K562 (cell line): ENCODE results near the gene PAK1IP1. TPM values are rescaled to one million over a fixed set of nuclear protein-coding genes. Genes with fewer than 3 reads are reported as not detected.
A peak's percentile ranks its signal among the peaks of the same experiment; 100 is the strongest.

ENCODE experiments used
- ADNP ChIP-seq: fragments of 200-800 bp; sonication (Bioruptor generic); IDR thresholded peaks from 2 replicates; pipeline ENCODE4 v1.6.1; 2016; ENCODE audit warnings: missing genetic modification characterization, missing compliant biosample characterization
- ELF2 ChIP-seq: fragments of 250-450 bp; sonication (Bioruptor Pico); IDR thresholded peaks from 2 replicates; pipeline ENCODE4 v1.5.0; 2021; ENCODE audit warnings: mild to moderate bottlenecking
- ETV1 ChIP-seq: fragments of 450-650 bp; conservative IDR thresholded peaks from 2 replicates; pipeline ENCODE4 v1.6.1; 2016; ENCODE audit warnings: missing genetic modification characterization, control low read depth, low read depth, missing compliant biosample characterization
- JUND ChIP-seq, 2 experiments: IDR thresholded peaks; 2 replicates in 1 of 2; 3 replicates in 1 of 2; pipeline ENCODE4 v1.6.1; 2011; ENCODE audit warnings: borderline replicate concordance in 2 of 2, low read depth in 2 of 2, low read length in 2 of 2, improper control_type of control experiment in 1 of 2, missing biosample characterization in 1 of 2, missing genetic modification characterization in 1 of 2, missing genetic modification reagents in 1 of 2
- LCOR ChIP-seq: sonication (generic); formaldehyde crosslinking; IDR thresholded peaks from 2 replicates; pipeline ENCODE4 v1.8.0; 2022; ENCODE audit warnings: mild to moderate bottlenecking, missing genetic modification reagents
- MYC ChIP-seq, 2 experiments: fragments of 250-450 bp in 1 of 2; sonication (Bioruptor Pico) in 1 of 2; IDR thresholded peaks; 2 replicates each; pipeline versions ENCODE4 v1.5.1 to v1.6.1; 2012 to 2021; ENCODE audit warnings: low read depth in 2 of 2, borderline replicate concordance in 1 of 2, improper control_type of control experiment in 1 of 2, low read length in 1 of 2, mild to moderate bottlenecking in 1 of 2, moderate library complexity in 1 of 2
- NELFE ChIP-seq: IDR thresholded peaks from 2 replicates; pipeline ENCODE4 v1.6.1; 2011; ENCODE audit warnings: mild to moderate bottlenecking; ENCODE audit not compliant: insufficient read depth, insufficient read length
- NEUROD1 ChIP-seq: fragments of 150-350 bp; IDR thresholded peaks from 2 replicates; pipeline ENCODE4 v1.6.1; 2014; ENCODE audit warnings: borderline replicate concordance, low read length, low read depth; ENCODE audit not compliant: partially characterized antibody
- NRF1 ChIP-seq, 2 experiments: fragments of 450-650 bp; IDR thresholded peaks in 1 of 2; conservative IDR thresholded peaks in 1 of 2; 2 replicates each; pipeline ENCODE4 v1.6.1; 2014; ENCODE audit warnings: mild to moderate bottlenecking in 2 of 2
- PHB ChIP-seq: fragments of 250-450 bp; sonication (Bioruptor Pico); IDR thresholded peaks from 2 replicates; pipeline ENCODE4 v1.5.0; 2021
- PML ChIP-seq: IDR thresholded peaks from 2 replicates; pipeline ENCODE4 v1.6.1; 2012; ENCODE audit warnings: low read length, inconsistent platforms
- POLR2A ChIP-seq: fragments of 450-650 bp; conservative IDR thresholded peaks from 2 replicates; pipeline ENCODE4 v1.6.1; 2016
- RBM25 ChIP-seq: fragments of 200-400 bp; formaldehyde crosslinking; IDR thresholded peaks from 2 replicates; pipeline ENCODE4 v1.6.1; 2018; ENCODE audit warnings: low read length, low read depth, moderate library complexity; ENCODE audit not compliant: severe bottlenecking
- SRF ChIP-seq, 2 experiments: fragments of 250-450, 450-650 bp in 1 of 2; sonication (Bioruptor Pico) in 1 of 2; sonication (generic) in 1 of 2; formaldehyde crosslinking; IDR thresholded peaks; 2 replicates each; pipeline versions ENCODE4 v1.5.0 to v1.5.1; 2020 to 2022; ENCODE audit warnings: mild to moderate bottlenecking in 1 of 2, missing genetic modification reagents in 1 of 2
- TAF7 ChIP-seq: fragments of 450-650 bp; IDR thresholded peaks from 2 replicates; pipeline ENCODE4 v1.6.1; 2016; ENCODE audit warnings: missing genetic modification characterization, missing compliant biosample characterization
- TOE1 ChIP-seq, 2 experiments: fragments of 450-650 bp in 1 of 2; sonication (generic) in 1 of 2; formaldehyde crosslinking in 1 of 2; IDR thresholded peaks; 2 replicates each; pipeline versions ENCODE4 v1.7.1 to v1.8.0; 2016 to 2022; ENCODE audit warnings: borderline replicate concordance in 2 of 2, mild to moderate bottlenecking in 2 of 2, antibody characterized with exemption in 1 of 2, inconsistent platforms in 1 of 2, low read depth in 1 of 2, missing genetic modification reagents in 1 of 2, moderate library complexity in 1 of 2
- ZNF408 ChIP-seq: fragments of 250-450 bp; sonication (Bioruptor Pico); IDR thresholded peaks from 2 replicates; pipeline ENCODE4 v1.4.0; 2020; ENCODE audit warnings: low read depth, mild to moderate bottlenecking, moderate library complexity
- polyA plus RNA-seq, 8 experiments: library from polyadenylated mRNA; depleted of rRNA in 4 of 8; stranded (reverse) in 5 of 8; unstranded in 3 of 8; fragments of >200 nt; fragmentation: Nextera tagmentation in 2 of 8; fragmentation: Illumina TruSeq in 1 of 8; extraction: Ambion mirVana in 2 of 8; extraction: Trizol in 1 of 8; gene quantifications; 2 replicates each; pipeline versions ENCODE4 v1.2.1 to v1.2.3, GENCODE V29; 2011 to 2014; ENCODE audit warnings: inconsistent platforms in 1 of 8, missing spikeins in 1 of 8
- total RNA-seq, 7 experiments: library from RNA; depleted of rRNA in 6 of 7; stranded (reverse); fragments of >200 nt in 6 of 7; fragmentation: Illumina TruSeq in 2 of 7; extraction: Trizol in 2 of 7; gene quantifications; 2 replicates each; pipeline versions ENCODE4 v1.2.1 to v1.2.3, GENCODE V29; 2011 to 2021; ENCODE audit warnings: low replicate concordance in 1 of 7
- TF ChIP-seq, protein P1 (sequence below): fragments of 250-450 bp; sonication (Bioruptor Pico); IDR thresholded peaks from 2 replicates; pipeline ENCODE4 v1.5.0; 2021; ENCODE audit warnings: mild to moderate bottlenecking, borderline replicate concordance
- TF ChIP-seq, protein P2 (sequence below): sonication (generic); formaldehyde crosslinking; IDR thresholded peaks from 2 replicates; pipeline ENCODE4 v1.8.0; 2022; ENCODE audit warnings: mild to moderate bottlenecking, missing genetic modification reagents
- TF ChIP-seq, protein P3 (sequence below): sonication (generic); formaldehyde crosslinking; IDR thresholded peaks from 2 replicates; pipeline ENCODE4 v1.8.0; 2023; ENCODE audit warnings: mild to moderate bottlenecking, missing genetic modification reagents
- TF ChIP-seq, protein P4 (sequence below): sonication (generic); formaldehyde crosslinking; IDR thresholded peaks from 2 replicates; pipeline ENCODE4 v1.9.0; 2022; ENCODE audit warnings: mild to moderate bottlenecking, missing genetic modification reagents

The PAK1IP1 gene
- total and polyA plus RNA-seq, 9 of the 15 experiments (the other 6 are each of a cell fraction or from before 2014, with no cell fraction given): 50.0 to 200 (median 87.0) TPM

DNA sequence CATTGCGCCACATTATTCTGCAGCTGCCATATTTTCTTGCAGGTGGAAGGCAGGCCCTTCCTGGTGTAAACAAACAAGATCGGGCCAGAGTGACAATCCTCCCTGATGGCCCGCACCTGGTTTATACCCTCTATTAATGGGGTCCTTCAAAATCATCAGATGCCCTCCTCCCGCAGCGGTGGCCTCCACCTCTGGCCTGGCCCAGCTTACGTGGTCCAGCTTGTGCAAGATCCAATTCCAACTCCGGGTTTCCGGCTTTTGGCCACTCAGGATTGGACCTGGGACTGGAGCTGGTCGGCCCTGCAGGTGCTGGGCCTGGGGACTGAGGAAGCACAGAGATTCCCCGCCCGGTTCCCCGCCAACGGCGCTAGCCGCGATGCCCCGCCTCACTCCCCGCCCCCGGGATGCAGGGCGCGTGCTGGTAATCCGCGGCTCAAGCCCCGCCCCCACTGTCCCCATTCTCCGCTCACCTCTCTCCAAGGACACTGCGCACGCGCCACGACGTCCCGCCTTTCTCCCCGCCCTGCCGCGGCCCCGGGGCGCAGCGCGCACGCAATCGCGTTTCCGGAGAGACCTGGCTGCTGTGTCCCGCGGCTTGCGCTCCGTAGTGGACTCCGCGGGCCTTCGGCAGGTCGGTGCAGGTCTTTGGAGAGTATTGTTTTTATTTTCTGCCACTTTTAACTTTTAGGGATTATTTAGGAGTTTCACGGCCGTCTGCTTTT, 52.6 kb downstream of the PAK1IP1 start, which contains the start of gene TMEM14B (continued):
- TF ChIP-seq, protein P1, sequence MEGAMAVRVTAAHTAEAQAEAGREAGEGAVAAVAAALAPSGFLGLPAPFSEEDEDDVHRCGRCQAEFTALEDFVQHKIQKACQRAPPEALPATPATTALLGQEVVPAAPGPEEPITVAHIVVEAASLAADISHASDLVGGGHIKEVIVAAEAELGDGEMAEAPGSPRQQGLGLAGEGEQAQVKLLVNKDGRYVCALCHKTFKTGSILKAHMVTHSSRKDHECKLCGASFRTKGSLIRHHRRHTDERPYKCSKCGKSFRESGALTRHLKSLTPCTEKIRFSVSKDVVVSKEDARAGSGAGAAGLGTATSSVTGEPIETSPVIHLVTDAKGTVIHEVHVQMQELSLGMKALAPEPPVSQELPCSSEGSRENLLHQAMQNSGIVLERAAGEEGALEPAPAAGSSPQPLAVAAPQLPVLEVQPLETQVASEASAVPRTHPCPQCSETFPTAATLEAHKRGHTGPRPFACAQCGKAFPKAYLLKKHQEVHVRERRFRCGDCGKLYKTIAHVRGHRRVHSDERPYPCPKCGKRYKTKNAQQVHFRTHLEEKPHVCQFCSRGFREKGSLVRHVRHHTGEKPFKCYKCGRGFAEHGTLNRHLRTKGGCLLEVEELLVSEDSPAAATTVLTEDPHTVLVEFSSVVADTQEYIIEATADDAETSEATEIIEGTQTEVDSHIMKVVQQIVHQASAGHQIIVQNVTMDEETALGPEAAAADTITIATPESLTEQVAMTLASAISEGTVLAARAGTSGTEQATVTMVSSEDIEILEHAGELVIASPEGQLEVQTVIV: no peak
- TF ChIP-seq LCOR (CRISPR knock-in tag): peak; percentile 88
- peak; percentile 22; the same call in 1 of the 2 replicates for TF ChIP-seq TAF7 (tag)
- TF ChIP-seq ADNP (tag): no peak
- peak; percentile 92 for TF ChIP-seq POLR2A
- peak; percentile 49 for TF ChIP-seq NEUROD1
- TF ChIP-seq, protein P2, sequence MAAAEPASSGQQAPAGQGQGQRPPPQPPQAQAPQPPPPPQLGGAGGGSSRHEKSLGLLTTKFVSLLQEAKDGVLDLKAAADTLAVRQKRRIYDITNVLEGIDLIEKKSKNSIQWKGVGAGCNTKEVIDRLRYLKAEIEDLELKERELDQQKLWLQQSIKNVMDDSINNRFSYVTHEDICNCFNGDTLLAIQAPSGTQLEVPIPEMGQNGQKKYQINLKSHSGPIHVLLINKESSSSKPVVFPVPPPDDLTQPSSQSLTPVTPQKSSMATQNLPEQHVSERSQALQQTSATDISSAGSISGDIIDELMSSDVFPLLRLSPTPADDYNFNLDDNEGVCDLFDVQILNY: peak; percentile 56; the same call in 1 of the 2 replicates
- TF ChIP-seq MYC (IDR thresholded peaks at IDR 0.05; ENCODE audit: low read depth, low read length): peak; percentile 93
- TF ChIP-seq MYC (CRISPR knock-in tag; IDR thresholded peaks at IDR 0.05; ENCODE audit: borderline replicate concordance, low read depth): peak; percentile 62; the same call in 1 of the 2 replicates
- TF ChIP-seq NRF1 (conservative IDR thresholded peaks at IDR 0.05 in 1 of 2, IDR thresholded peaks at IDR 0.05 in 1 of 2): peak; percentile 98
- TF ChIP-seq, protein P3, sequence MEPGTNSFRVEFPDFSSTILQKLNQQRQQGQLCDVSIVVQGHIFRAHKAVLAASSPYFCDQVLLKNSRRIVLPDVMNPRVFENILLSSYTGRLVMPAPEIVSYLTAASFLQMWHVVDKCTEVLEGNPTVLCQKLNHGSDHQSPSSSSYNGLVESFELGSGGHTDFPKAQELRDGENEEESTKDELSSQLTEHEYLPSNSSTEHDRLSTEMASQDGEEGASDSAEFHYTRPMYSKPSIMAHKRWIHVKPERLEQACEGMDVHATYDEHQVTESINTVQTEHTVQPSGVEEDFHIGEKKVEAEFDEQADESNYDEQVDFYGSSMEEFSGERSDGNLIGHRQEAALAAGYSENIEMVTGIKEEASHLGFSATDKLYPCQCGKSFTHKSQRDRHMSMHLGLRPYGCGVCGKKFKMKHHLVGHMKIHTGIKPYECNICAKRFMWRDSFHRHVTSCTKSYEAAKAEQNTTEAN: 0 out of 2 replicates have a peak, but pooled peaks have one; percentile 29
- TF ChIP-seq NELFE: no peak
- TF ChIP-seq PHB (CRISPR knock-in tag): peak; percentile 25; the same call in 1 of the 2 replicates
- TF ChIP-seq, protein P4, sequence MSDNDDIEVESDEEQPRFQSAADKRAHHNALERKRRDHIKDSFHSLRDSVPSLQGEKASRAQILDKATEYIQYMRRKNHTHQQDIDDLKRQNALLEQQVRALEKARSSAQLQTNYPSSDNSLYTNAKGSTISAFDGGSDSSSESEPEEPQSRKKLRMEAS: peak; percentile 94
- TF ChIP-seq ETV1: peak; percentile 94
- TF ChIP-seq ELF2: peak; percentile 68
- peak; percentile 86 for TF ChIP-seq RBM25
- no peak for TF ChIP-seq SRF (CRISPR knock-in tag; IDR thresholded peaks at IDR 0.05)
- peak; percentile 72 for TF ChIP-seq JUND (IDR thresholded peaks at IDR 0.05; ENCODE audit: borderline replicate concordance, low read depth, low read length)
- no peak; the same call in 2 of the 3 replicates for TF ChIP-seq JUND (tag; IDR thresholded peaks at IDR 0.05; ENCODE audit: borderline replicate concordance, low read depth, low read length)
- peak; percentile 84; the same call in 1 of the 2 replicates for TF ChIP-seq TOE1 (IDR thresholded peaks at IDR 0.05; ENCODE audit: borderline replicate concordance)
- TF ChIP-seq TOE1 (CRISPR knock-in tag; IDR thresholded peaks at IDR 0.05; ENCODE audit: borderline replicate concordance, low read depth): no peak
- TF ChIP-seq PML: peak; percentile 56; the same call in 1 of the 2 replicates
- TF ChIP-seq ZNF408: peak; percentile 99; the same call in 1 of the 2 replicates
